ENCODE results near the gene SMG6. TPM values are rescaled to one million over a fixed set of nuclear protein-coding genes. Genes with fewer than 3 reads are reported as not detected.

Gene SMG6
- total and polyA plus RNA-seq, 2 of the 8 experiments (the other 6 are each of a cell fraction or from before 2014, with no cell fraction given) = 18.5 to 25.2 TPM

GRCh38 chr17:2081564-2081963, 222.0 kb downstream of the SMG6 start:
- Histone ChIP-seq H3K4ac (replicated peaks; ENCODE audit: insufficient read length, low read depth, low read length) (no peak overlapping the region), H3K14ac (ENCODE audit: insufficient read length) (no peak overlapping the region), H3K56ac (replicated peaks; ENCODE audit: insufficient read length, low read depth, low read length) (no peak overlapping the region), H2BK12ac (ENCODE audit: low read depth, low read length) (no peak overlapping the region), H4K91ac (replicated peaks; ENCODE audit: insufficient read length, low read length) (no peak overlapping the region), H2BK120ac (replicated peaks; ENCODE audit: low read depth, low read length) (no peak overlapping the region), H3K79me2 (ENCODE audit: control insufficient read depth in 1 of 2, insufficient read depth in 2 of 2, low read length in 2 of 2) (no peaks in the 10 kb centered on the region), H2AFZ (ENCODE audit: low read length) (no peak overlapping the region), H3K36me3 (ENCODE audit: control insufficient read depth in 2 of 4, insufficient read depth in 4 of 4, low read length in 3 of 4) (peaks cover 0 to 7% (median 4%) of the 10 kb centered on the region in 4 experiments; a peak in 6 of 8 replicates), H3K23me2 (ENCODE audit: low read depth, low read length) (no peaks in the 10 kb centered on the region), H2BK20ac (ENCODE audit: low read length) (no peak overlapping the region), H3K4me2 (ENCODE audit: insufficient read depth in 1 of 2, low read depth in 2 of 2, low read length in 2 of 2) (no peak overlapping the region), H2BK15ac (ENCODE audit: low read length) (no peak overlapping the region), H4K5ac (ENCODE audit: insufficient read length, low read depth, low read length) (no peak overlapping the region), H2AK5ac (ENCODE audit: low read depth, low read length) (no peak overlapping the region), H3K9me3 (ENCODE audit: insufficient read depth in 2 of 2, low read depth in 1 of 2, low read length in 1 of 2) (no peaks in the 10 kb centered on the region), H2BK5ac (ENCODE audit: low read depth, low read length) (no peak overlapping the region), H3K23ac (ENCODE audit: insufficient read length) (no peak overlapping the region), H3K18ac (ENCODE audit: extremely low read depth, low read length) (no peak overlapping the region), H4K8ac (ENCODE audit: extremely low read depth, insufficient read depth, low read length) (no peak overlapping the region; the same call in 1 of the 2 replicates), H3K27ac (ENCODE audit: low read depth, low read length) (no peak overlapping the region), H3K27me3 (replicated peaks in 1 of 4; ENCODE audit: control insufficient read depth in 3 of 4, extremely low read depth in 1 of 4, insufficient read depth in 3 of 4, low read length in 3 of 4) (no peaks in the 10 kb centered on the region), H3K4me1 (replicated peaks in 1 of 4; ENCODE audit: control insufficient read depth in 3 of 4, insufficient read depth in 4 of 4, low read length in 3 of 4) (no peaks in the 10 kb centered on the region), H4K20me1 (replicated peaks in 1 of 2; ENCODE audit: control insufficient read depth in 1 of 2, insufficient read depth in 2 of 2, low read length in 2 of 2) (no peaks in the 10 kb centered on the region), H3K9ac (replicated peaks in 1 of 4; ENCODE audit: extremely low read depth in 1 of 4, low read depth in 3 of 4, low read length in 3 of 4) (no peak overlapping the region), H3K4me3 (ENCODE audit: extremely low read depth in 1 of 4, insufficient read depth in 2 of 4, low read depth in 3 of 4, low read length in 4 of 4) (no peak overlapping the region), H3K79me1 (ENCODE audit: low read depth, low read length) (no peaks in the 10 kb centered on the region)
- ChIA-PET CTCF (ENCODE audit: partially characterized antibody) (interaction anchor here (0.9 to 2.6 kb wide), 14 partner anchors 9 to 164 kb away, joined by 3 to 10 read pairs (median 6); partner anchors contain the start of gene HIC1), POLR2A (ENCODE audit: partially characterized antibody) (interaction anchor here (1.3 kb wide), 1 partner anchor 70 kb away, joined by 3 read pairs; no protein-coding TSS in a partner anchor)
- FAIRE-seq (no peak), DNase-seq (ENCODE audit: low read depth in 1 of 2, low spot score in 2 of 2) (no peak)
- 94% methylated on average over 9 of the region's 9 CpGs; no CpG with 5 or more reads in 1 of the 2 experiments for WGBS, 2 experiments (ENCODE audit: extremely low coverage in 1 of 2, insufficient coverage in 1 of 2, insufficient read length in 1 of 2, insufficient replicate concordance in 2 of 2, low coverage in 1 of 2, low lambda C conversion rate in 2 of 2, missing lambda C conversion rate in 1 of 2)
- TF ChIP-seq PHF8 (conservative IDR thresholded peaks at IDR 0.05; ENCODE audit: low read depth, low read length) (no peak), CTBP2 (IDR thresholded peaks at IDR 0.05; ENCODE audit: borderline replicate concordance, insufficient read depth, insufficient read length, low read length) (no peak), KDM5A (IDR thresholded peaks at IDR 0.05; ENCODE audit: low read length) (no peak), FOSL1 (IDR thresholded peaks at IDR 0.05; ENCODE audit: insufficient read depth, low read depth, low read length) (no peak), HDAC2 (IDR thresholded peaks at IDR 0.05; ENCODE audit: borderline replicate concordance in 1 of 2, low read depth in 2 of 2, low read length in 2 of 2) (no peak), JUND (IDR thresholded peaks at IDR 0.05; ENCODE audit: low read length) (no peak)
